T-helper 2 cell treated with Interferon-gamma antibody and Interleukin-4, amounts not matched to agents 100 ng/mL and 5 ng/mL, for 36 hours (primary cell): ENCODE data around the gene NCAPH2. TPM values are rescaled to one million over a fixed set of nuclear protein-coding genes. Genes with fewer than 3 reads are reported as not detected.

Source experiments
- intact Hi-C: fragments of 100-400 bp; cut with micrococcal nuclease; formaldehyde crosslinking; loops from one replicate; pipeline ENCODE4 v1.15.1; 2023
- total RNA-seq: library from RNA; stranded (reverse); gene quantifications from 2 replicates; pipeline ENCODE4 v1.2.3, GENCODE V29; 2022

Gene NCAPH2
- total RNA-seq, 1 donor from 2014 or later: 114 TPM

GRCh38 chr22:50568626-50569025, 60.6 kb downstream of the NCAPH2 start:
- intact Hi-C loops: no loop called here

GRCh38 chr22:50569041-50569459, 61.0 kb downstream of the NCAPH2 start:
- intact Hi-C loops: no loop called here

- intact Hi-C loops: no loop called here
Observed at GRCh38 chr22:50569896-50570535, 62.0 kb downstream of the NCAPH2 start.

- intact Hi-C loops: no loop called here
Observed at GRCh38 chr22:50570861-50571260, 62.8 kb downstream of the NCAPH2 start.

- intact Hi-C loops: no loop called here
Observed at GRCh38 chr22:50571264-50572175, 63.5 kb downstream of the NCAPH2 start.

GRCh38 chr22:50572965-50573364, 64.9 kb downstream of the NCAPH2 start:
- intact Hi-C loops: no loop called here

GRCh38 chr22:50573491-50574382, 65.7 kb downstream of the NCAPH2 start:
- intact Hi-C loops: no loop called here

- intact Hi-C loops: no loop called here
Observed at GRCh38 chr22:50574383-50574755, 66.3 kb downstream of the NCAPH2 start.

Other genes with a start within 250 kb of the NCAPH2 start
- 5.5 and 5.7 TPM in 2 replicates for gene MAPK12, start 246.5 kb upstream of the NCAPH2 start, total RNA-seq
- 10.2 and 12.0 TPM in 2 replicates for gene MAPK11, start 237.8 kb upstream of the NCAPH2 start, total RNA-seq
- 10.1 and 11.0 TPM in 2 replicates for gene PLXNB2, start 200.6 kb upstream of the NCAPH2 start, total RNA-seq
- gene DENND6B, start 181.2 kb upstream of the NCAPH2 start, total RNA-seq: 3.2 and 3.3 TPM in 2 replicates
- 49.8 and 54.9 TPM in 2 replicates for gene PPP6R2, start 164.9 kb upstream of the NCAPH2 start, total RNA-seq
- 150 and 152 TPM in 2 replicates for gene SBF1, start 33.2 kb upstream of the NCAPH2 start, total RNA-seq
- 2.1 and 2.5 TPM in 2 replicates for gene ADM2, start 26.7 kb upstream of the NCAPH2 start, total RNA-seq
- 0.14 TPM in 1 of 2 replicates, not detected in the other for gene MIOX, start 21.4 kb upstream of the NCAPH2 start, total RNA-seq
- gene LMF2, start 522 bp upstream of the NCAPH2 start, total RNA-seq: 111 and 118 TPM in 2 replicates
- gene SCO2, start 17.4 kb downstream of the NCAPH2 start, total RNA-seq: 7.9 and 8.3 TPM in 2 replicates
- 45.6 and 48.8 TPM in 2 replicates for gene TYMP, start 21.8 kb downstream of the NCAPH2 start, total RNA-seq
- gene KLHDC7B, start 37.7 kb downstream of the NCAPH2 start, total RNA-seq: 4.5 and 5.3 TPM in 2 replicates
- gene SYCE3, start 54.7 kb downstream of the NCAPH2 start, total RNA-seq: not detected in 2 replicates
- gene CPT1B, start 70.2 kb downstream of the NCAPH2 start, total RNA-seq: 90.6 and 91.3 TPM in 2 replicates
- gene CHKB, start 74.6 kb downstream of the NCAPH2 start, total RNA-seq: 98.8 and 105 TPM in 2 replicates
- gene MAPK8IP2, start 92.6 kb downstream of the NCAPH2 start, total RNA-seq: 0.25 and 0.30 TPM in 2 replicates
- 44.5 and 45.8 TPM in 2 replicates for gene ARSA, start 119.9 kb downstream of the NCAPH2 start, total RNA-seq
- 0.02 and 0.05 TPM in 2 replicates for gene SHANK3, start 164.6 kb downstream of the NCAPH2 start, total RNA-seq
- not detected in 2 replicates for gene ACR, start 230.0 kb downstream of the NCAPH2 start, total RNA-seq